ENCODE data around the gene NPTN. TPM values are rescaled to one million over a fixed set of nuclear protein-coding genes. Genes with fewer than 3 reads are reported as not detected.

NPTN gene
- total RNA-seq (ENCODE audit: unreplicated experiment), result 86.6 TPM
- long read RNA-seq, result 0 reads

GRCh38 chr15:73633111-73633990 is at the start of gene NPTN:
Gene NPTN, minus strand, starts transcription at chr15:73633389. Its CDS starts 174 bp downstream, at chr15:73633215.
- peaks cover 5% of the 10 kb centered on the region for H3K9me3 Mint-ChIP-seq (ENCODE audit: unreplicated experiment)
- peaks cover 33% of the 10 kb centered on the region for H3K4me1 Mint-ChIP-seq (ENCODE audit: low read depth, unreplicated experiment)
- no peak for TF ChIP-seq CTCF (IDR thresholded peaks at IDR 0.05; ENCODE audit: partially characterized antibody, unreplicated experiment)
- no peaks in the 10 kb centered on the region for H3K36me3 Mint-ChIP-seq (ENCODE audit: unreplicated experiment)
- H3K4me3 Mint-ChIP-seq (ENCODE audit: unreplicated experiment), result peak within 1 kb of the TSS; percentile 90
- peak within 1 kb of the TSS; percentile 97 for H3K27ac Mint-ChIP-seq (ENCODE audit: unreplicated experiment)
- peaks cover 3% of the 10 kb centered on the region for H3K27me3 Mint-ChIP-seq (ENCODE audit: unreplicated experiment)
- peak; percentile 100 for DNase-seq

- Mint-ChIP-seq H3K4me1 (ENCODE audit: low read depth, unreplicated experiment) (peaks cover 35% of the 10 kb centered on the region), H3K36me3 (ENCODE audit: unreplicated experiment) (no peaks in the 10 kb centered on the region), H3K9me3 (ENCODE audit: unreplicated experiment) (peaks cover 8% of the 10 kb centered on the region), H3K4me3 (ENCODE audit: unreplicated experiment) (peak overlapping the region; percentile 85), H3K27me3 (ENCODE audit: unreplicated experiment) (peaks cover 20% of the 10 kb centered on the region), H3K27ac (ENCODE audit: unreplicated experiment) (peak overlapping the region; percentile 95)
- DNase-seq, result no peak
- TF ChIP-seq CTCF (IDR thresholded peaks at IDR 0.05; ENCODE audit: partially characterized antibody, unreplicated experiment), result no peak
Observed at GRCh38 chr15:73682600-73683090, 49.5 kb upstream of the NPTN start.

GRCh38 chr15:73681856-73682599 is 48.8 kb upstream of the NPTN start:
- Mint-ChIP-seq H3K4me3 (ENCODE audit: unreplicated experiment) (peak overlapping the region; percentile 7), H3K4me1 (ENCODE audit: low read depth, unreplicated experiment) (peaks cover 34% of the 10 kb centered on the region), H3K27ac (ENCODE audit: unreplicated experiment) (peak overlapping the region; percentile 95)

DNA sequence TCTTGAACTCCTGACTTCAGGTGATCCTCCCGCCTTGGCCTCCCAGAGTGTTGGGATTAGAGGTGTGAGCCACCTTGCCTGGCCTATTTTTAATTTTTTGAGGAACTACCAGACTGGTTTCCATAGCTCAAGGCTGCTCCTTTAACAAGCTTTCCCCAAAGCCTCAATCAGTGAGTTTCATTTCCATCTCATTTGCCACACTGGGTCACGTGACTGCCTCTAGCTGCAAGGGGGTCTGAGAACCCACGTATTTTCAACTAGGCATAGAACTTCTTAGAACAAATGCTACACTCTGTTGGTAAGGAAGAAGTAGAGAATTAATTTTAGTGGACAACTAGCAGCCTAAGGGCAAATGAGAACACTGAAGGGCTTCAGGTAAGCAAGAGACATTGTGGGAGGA is 47.9 kb upstream of the NPTN start:
- peaks cover 27% of the 10 kb centered on the region for H3K4me1 Mint-ChIP-seq (ENCODE audit: low read depth, unreplicated experiment)
- H3K27ac Mint-ChIP-seq (ENCODE audit: unreplicated experiment), result no peak overlapping the region
- peaks cover 8% of the 10 kb centered on the region for H3K9me3 Mint-ChIP-seq (ENCODE audit: unreplicated experiment)
- no peak for TF ChIP-seq CTCF (IDR thresholded peaks at IDR 0.05; ENCODE audit: partially characterized antibody, unreplicated experiment)
- H3K36me3 Mint-ChIP-seq (ENCODE audit: unreplicated experiment), result no peaks in the 10 kb centered on the region
- no peak for DNase-seq
- H3K4me3 Mint-ChIP-seq (ENCODE audit: unreplicated experiment), result no peak overlapping the region
- peaks cover 17% of the 10 kb centered on the region for H3K27me3 Mint-ChIP-seq (ENCODE audit: unreplicated experiment)

More at GRCh38 chr15:73681856-73682599, 48.8 kb upstream of the NPTN start:
- H3K36me3 Mint-ChIP-seq (ENCODE audit: unreplicated experiment), result no peaks in the 10 kb centered on the region
- peaks cover 8% of the 10 kb centered on the region for H3K9me3 Mint-ChIP-seq (ENCODE audit: unreplicated experiment)
- no peak for DNase-seq
- H3K27me3 Mint-ChIP-seq (ENCODE audit: unreplicated experiment), result peaks cover 20% of the 10 kb centered on the region
- TF ChIP-seq CTCF (IDR thresholded peaks at IDR 0.05; ENCODE audit: partially characterized antibody, unreplicated experiment), result no peak
